ENCODE measurements around the gene PGM2. TPM values are rescaled to one million over a fixed set of nuclear protein-coding genes. Genes with fewer than 3 reads are reported as not detected.

The PGM2 gene
- total RNA-seq, 1 experiment from 2014 or later: 33.0 TPM

- DNase-seq: no peak
- Mint-ChIP-seq H3K27ac (ENCODE audit: unreplicated experiment) (no peak overlapping the region), H3K9me3 (ENCODE audit: low read depth, unreplicated experiment) (no peaks in the 10 kb centered on the region), H3K4me1 (ENCODE audit: low read depth, unreplicated experiment) (no peaks in the 10 kb centered on the region), H3K27me3 (ENCODE audit: unreplicated experiment) (no peaks in the 10 kb centered on the region), H3K4me3 (ENCODE audit: low read depth, unreplicated experiment) (no peak overlapping the region), H3K36me3 (ENCODE audit: insufficient read depth, unreplicated experiment) (peaks cover 4% of the 10 kb centered on the region)
- CTCF ChIA-PET: interaction anchor here (0.6 kb wide), 1 partner anchor 17 kb away, joined by 6 read pairs; no protein-coding TSS in a partner anchor
- BruUV-seq (replicated peaks): no TSS peak
- intact Hi-C loops (cut with micrococcal nuclease; ENCODE audit: unreplicated experiment): no loop called here
- TF ChIP-seq, protein P1, sequence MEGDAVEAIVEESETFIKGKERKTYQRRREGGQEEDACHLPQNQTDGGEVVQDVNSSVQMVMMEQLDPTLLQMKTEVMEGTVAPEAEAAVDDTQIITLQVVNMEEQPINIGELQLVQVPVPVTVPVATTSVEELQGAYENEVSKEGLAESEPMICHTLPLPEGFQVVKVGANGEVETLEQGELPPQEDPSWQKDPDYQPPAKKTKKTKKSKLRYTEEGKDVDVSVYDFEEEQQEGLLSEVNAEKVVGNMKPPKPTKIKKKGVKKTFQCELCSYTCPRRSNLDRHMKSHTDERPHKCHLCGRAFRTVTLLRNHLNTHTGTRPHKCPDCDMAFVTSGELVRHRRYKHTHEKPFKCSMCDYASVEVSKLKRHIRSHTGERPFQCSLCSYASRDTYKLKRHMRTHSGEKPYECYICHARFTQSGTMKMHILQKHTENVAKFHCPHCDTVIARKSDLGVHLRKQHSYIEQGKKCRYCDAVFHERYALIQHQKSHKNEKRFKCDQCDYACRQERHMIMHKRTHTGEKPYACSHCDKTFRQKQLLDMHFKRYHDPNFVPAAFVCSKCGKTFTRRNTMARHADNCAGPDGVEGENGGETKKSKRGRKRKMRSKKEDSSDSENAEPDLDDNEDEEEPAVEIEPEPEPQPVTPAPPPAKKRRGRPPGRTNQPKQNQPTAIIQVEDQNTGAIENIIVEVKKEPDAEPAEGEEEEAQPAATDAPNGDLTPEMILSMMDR (IDR thresholded peaks at IDR 0.05; ENCODE audit: unreplicated experiment): no peak
These were observed 9.3 kb downstream of the PGM2 start for GRCh38 chr4:37835806-37836205.

GRCh38 chr4:37836274-37836673 is 9.8 kb downstream of the PGM2 start:
- no TSS peak for BruUV-seq (replicated peaks)
- CTCF ChIA-PET: interaction anchor here (0.6 kb wide), 1 partner anchor 17 kb away, joined by 6 read pairs; no protein-coding TSS in a partner anchor

GRCh38 chr4:37836838-37837440 is 10.5 kb downstream of the PGM2 start:
- no TSS peak for BruUV-seq (replicated peaks)

More at GRCh38 chr4:37836274-37836673, 9.8 kb downstream of the PGM2 start:
- Mint-ChIP-seq H3K27ac (ENCODE audit: unreplicated experiment) (no peak overlapping the region), H3K9me3 (ENCODE audit: low read depth, unreplicated experiment) (no peaks in the 10 kb centered on the region), H3K4me1 (ENCODE audit: low read depth, unreplicated experiment) (no peaks in the 10 kb centered on the region), H3K4me3 (ENCODE audit: low read depth, unreplicated experiment) (no peak overlapping the region), H3K36me3 (ENCODE audit: insufficient read depth, unreplicated experiment) (no peaks in the 10 kb centered on the region), H3K27me3 (ENCODE audit: unreplicated experiment) (no peaks in the 10 kb centered on the region)
- TF ChIP-seq, protein P1 (IDR thresholded peaks at IDR 0.05; ENCODE audit: unreplicated experiment): no peak
- DNase-seq: no peak
- intact Hi-C loops (cut with micrococcal nuclease; ENCODE audit: unreplicated experiment): no loop called here

GRCh38 chr4:37837446-37837845 is 11.0 kb downstream of the PGM2 start:
- no peak for DNase-seq
- Mint-ChIP-seq H3K36me3 (ENCODE audit: insufficient read depth, unreplicated experiment) (no peaks in the 10 kb centered on the region), H3K27ac (ENCODE audit: unreplicated experiment) (no peak overlapping the region), H3K27me3 (ENCODE audit: unreplicated experiment) (no peaks in the 10 kb centered on the region), H3K4me1 (ENCODE audit: low read depth, unreplicated experiment) (no peaks in the 10 kb centered on the region), H3K9me3 (ENCODE audit: low read depth, unreplicated experiment) (no peaks in the 10 kb centered on the region), H3K4me3 (ENCODE audit: low read depth, unreplicated experiment) (no peak overlapping the region)
- CTCF ChIA-PET: no interaction called here
- no TSS peak for BruUV-seq (replicated peaks)
- TF ChIP-seq, protein P1 (IDR thresholded peaks at IDR 0.05; ENCODE audit: unreplicated experiment): no peak
- intact Hi-C loops (cut with micrococcal nuclease; ENCODE audit: unreplicated experiment): no loop called here

More at GRCh38 chr4:37836838-37837440, 10.5 kb downstream of the PGM2 start:
- Mint-ChIP-seq H3K9me3 (ENCODE audit: low read depth, unreplicated experiment) (no peaks in the 10 kb centered on the region), H3K4me1 (ENCODE audit: low read depth, unreplicated experiment) (no peaks in the 10 kb centered on the region), H3K27me3 (ENCODE audit: unreplicated experiment) (no peaks in the 10 kb centered on the region), H3K4me3 (ENCODE audit: low read depth, unreplicated experiment) (no peak overlapping the region), H3K27ac (ENCODE audit: unreplicated experiment) (no peak overlapping the region), H3K36me3 (ENCODE audit: insufficient read depth, unreplicated experiment) (no peaks in the 10 kb centered on the region)
- intact Hi-C loops (cut with micrococcal nuclease; ENCODE audit: unreplicated experiment): no loop called here
- TF ChIP-seq, protein P1 (IDR thresholded peaks at IDR 0.05; ENCODE audit: unreplicated experiment): no peak
- no peak for DNase-seq
- CTCF ChIA-PET: no interaction called here
